IMR-90 (cell line): Measurements from ENCODE around the gene CEP104. TPM values are rescaled to one million over a fixed set of nuclear protein-coding genes. Genes with fewer than 3 reads are reported as not detected.
"Not testable (repeated sequence)": the region's sequence is repeated elsewhere in the genome, so short reads cannot be mapped to it uniquely, and the experiment has no call there.

Experiments used
- ATAC-seq: fragments of 200-7000 bp; cut with Tn5 transposase; 2 replicates; pipeline ENCODE4 v1.9.1; 2020; ENCODE audit warnings: low read depth, mild to moderate bottlenecking, moderate library complexity
- BruUV-seq: library from RNA; stranded (reverse); fragments of 400-500 nt; replicated peaks from 2 replicates; lab custom pipeline; 2021; lab: Mats Ljungman, UMichigan
- CTCF ChIA-PET: fragments of 300-600 bp; formaldehyde crosslinking; extraction: SDS; loops from one replicate; lab custom pipeline; 2021; ENCODE audit warnings: antibody characterized with exemption; lab: Yijun Ruan, JAX
- POLR2A ChIA-PET: fragments of 300-600 bp; sonication (Branson Sonifier 250); formaldehyde crosslinking; loops from one replicate; lab custom pipeline; 2022; ENCODE audit warnings: antibody characterized with exemption; ENCODE audit not compliant: unreplicated experiment; lab: Charles Lee
- DNase-seq: peaks from one replicate; pipeline ENCODE4 v3.0.0; 2013
- H2AFZ ChIP-seq: replicated peaks from 2 replicates; pipeline ENCODE3; 2013; ENCODE audit warnings: low read length, mild to moderate bottlenecking; ENCODE audit not compliant: poor library complexity
- H2AK5ac ChIP-seq: 2 replicates; pipeline ENCODE4 v1.6.1; 2013; ENCODE audit warnings: low read depth, low read length, inconsistent platforms
- H2AK9ac ChIP-seq: replicated peaks from 2 replicates; pipeline ENCODE3; 2013; ENCODE audit warnings: mild to moderate bottlenecking, low read depth, low read length, moderate library complexity; ENCODE audit not compliant: poor library complexity
- H2BK120ac ChIP-seq: 2 replicates; pipeline ENCODE4 v1.6.1; 2013; ENCODE audit warnings: low read depth, low read length, inconsistent platforms
- H2BK15ac ChIP-seq: 3 replicates; pipeline ENCODE4 v1.6.1; 2013; ENCODE audit warnings: low read depth, low read length, inconsistent platforms
- H2BK20ac ChIP-seq: 2 replicates; pipeline ENCODE4 v1.6.1; 2013; ENCODE audit warnings: low read depth, mild to moderate bottlenecking, inconsistent platforms, low read length, moderate library complexity
- H2BK5ac ChIP-seq: 2 replicates; pipeline ENCODE4 v1.6.1; 2013; ENCODE audit warnings: mild to moderate bottlenecking, low read depth, low read length, inconsistent platforms; ENCODE audit not compliant: poor library complexity, severe bottlenecking
- H3K14ac ChIP-seq: replicated peaks from 2 replicates; pipeline ENCODE4 v1.6.1; 2013; ENCODE audit warnings: low read depth, low read length, inconsistent platforms
- H3K18ac ChIP-seq: 2 replicates; pipeline ENCODE4 v1.6.1; 2013; ENCODE audit warnings: low read depth, low read length, control low read depth
- H3K23ac ChIP-seq: 2 replicates; pipeline ENCODE4 v1.6.1; 2013; ENCODE audit warnings: low read depth, low read length, inconsistent platforms
- H3K27ac ChIP-seq: 2 replicates; pipeline ENCODE4 v1.5.1; 2013; ENCODE audit warnings: mild to moderate bottlenecking, control low read depth, low read length; ENCODE audit not compliant: insufficient read depth
- H3K27me3 ChIP-seq: 2 replicates; pipeline ENCODE4 v1.6.1; 2013; ENCODE audit warnings: low read length; ENCODE audit not compliant: control insufficient read depth, insufficient read depth
- H3K36me3 ChIP-seq: 2 replicates; pipeline ENCODE4 v1.6.1; 2013; ENCODE audit warnings: low read length, mixed read lengths; ENCODE audit not compliant: control insufficient read depth, insufficient read depth
- H3K4ac ChIP-seq: 2 replicates; pipeline ENCODE4 v1.6.1; 2013; ENCODE audit warnings: low read depth, low read length, inconsistent platforms
- H3K4me1 ChIP-seq: 2 replicates; pipeline ENCODE4 v1.6.1; 2013; ENCODE audit warnings: low read length, mixed read lengths; ENCODE audit not compliant: control insufficient read depth, insufficient read depth
- H3K4me2 ChIP-seq: 2 replicates; pipeline ENCODE4 v1.6.1; 2013; ENCODE audit warnings: low read depth, mild to moderate bottlenecking, control low read depth, low read length, moderate library complexity
- H3K4me3 ChIP-seq: 2 replicates; pipeline ENCODE4 v1.5.1; 2013; ENCODE audit warnings: low read depth, mild to moderate bottlenecking, control low read depth, low read length, moderate library complexity; ENCODE audit not compliant: insufficient read depth
- H3K56ac ChIP-seq: 2 replicates; pipeline ENCODE4 v1.6.1; 2013; ENCODE audit warnings: low read length, inconsistent platforms; ENCODE audit not compliant: insufficient read depth; ENCODE audit errors: extremely low read depth
- H3K79me1 ChIP-seq, 2 experiments: 2 replicates each; pipeline ENCODE4 v1.6.1; 2013; ENCODE audit warnings: low read length in 2 of 2, inconsistent platforms in 1 of 2, low read depth in 1 of 2
- H3K9ac ChIP-seq: 2 replicates; pipeline ENCODE4 v1.6.1; 2013; ENCODE audit warnings: low read depth, low read length, control low read depth
- H3K9me1 ChIP-seq: 2 replicates; pipeline ENCODE4 v1.6.1; 2013; ENCODE audit warnings: low read length, inconsistent platforms; ENCODE audit not compliant: insufficient read depth
- H3K9me3 ChIP-seq: 2 replicates; pipeline ENCODE4 v1.6.1; 2013; ENCODE audit warnings: low read length; ENCODE audit not compliant: control insufficient read depth, insufficient read depth
- H4K20me1 ChIP-seq: 2 replicates; pipeline ENCODE4 v1.6.1; 2013; ENCODE audit warnings: low read length, inconsistent platforms; ENCODE audit not compliant: insufficient read depth
- H4K5ac ChIP-seq: 2 replicates; pipeline ENCODE4 v1.6.1; 2013; ENCODE audit warnings: mild to moderate bottlenecking, low read depth, low read length, control low read depth
- H4K8ac ChIP-seq, 2 experiments: 2 replicates each; pipeline ENCODE4 v1.6.1; 2013; ENCODE audit warnings: low read depth in 2 of 2, low read length in 2 of 2, control low read depth in 1 of 2, inconsistent platforms in 1 of 2
- H4K91ac ChIP-seq: 2 replicates; pipeline ENCODE4 v1.6.1; 2013; ENCODE audit warnings: low read depth, low read length, inconsistent platforms; ENCODE audit not compliant: insufficient read depth
- WGBS, 2 experiments: methylation state at CpG; one replicate each; pipeline versions ENCODE4 v1.1.5 to v1.1.7; 2013; ENCODE audit warnings: missing lambda C conversion rate in 2 of 2; ENCODE audit not compliant: insufficient read length in 1 of 2; ENCODE audit errors: extremely low coverage in 2 of 2; 5-methylcytosine and 5-hydroxymethylcytosine counted together
- dilution Hi-C: fragments of 300-500 bp; cut with HindIII; formaldehyde crosslinking; loops from one replicate; pipeline ENCODE4 v1.14.3; 2018; ENCODE audit warnings: low sequenced_read_pairs; ENCODE audit not compliant: unreplicated experiment
- in situ Hi-C: fragments of 300-500 bp; cut with MboI; formaldehyde crosslinking; loops from 3 replicates; pipeline ENCODE4 v1.14.3; 2019; ENCODE audit warnings: low sequenced_read_pairs, inconsistent platforms, mixed read lengths
- intact Hi-C: fragments of 100-400 bp; cut with micrococcal nuclease; formaldehyde crosslinking; loops from 2 replicates; pipeline ENCODE4 v1.10.0; 2022
- polyA plus RNA-seq, 3 experiments: library from polyadenylated mRNA; depleted of rRNA; stranded (reverse); fragments of >200 nt; gene quantifications; 2 replicates each; pipeline ENCODE4 v1.2.3, GENCODE V29; 2012; ENCODE audit warnings: low replicate concordance in 1 of 3
- total RNA-seq: library from RNA; depleted of rRNA; stranded (reverse); fragments of >200 nt; gene quantifications from 2 replicates; pipeline ENCODE4 v1.2.3, GENCODE V29; 2012

The CEP104 gene
- total and polyA plus RNA-seq, 2 of the 4 experiments (the other 2 are of a cell fraction) = 14.3 to 17.5 TPM

DNA sequence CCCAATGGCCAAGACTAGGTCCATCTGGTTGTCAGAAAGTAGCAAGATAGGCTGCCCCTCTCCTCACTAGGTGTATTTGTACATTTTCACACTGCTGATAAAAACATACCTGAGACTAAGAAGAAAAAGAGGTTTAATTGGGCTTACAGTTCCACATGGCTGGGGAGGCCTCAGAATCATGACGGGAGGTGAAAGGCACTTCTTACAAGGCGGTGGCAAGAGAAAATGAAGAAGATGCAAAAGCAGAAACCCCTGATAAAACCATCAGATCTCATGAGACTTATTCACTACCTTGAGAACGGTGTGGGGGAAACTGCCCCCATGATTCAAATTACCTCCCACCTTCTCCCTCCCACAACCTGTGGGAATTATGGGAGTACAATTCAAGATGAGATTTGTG lies 56.2 kb downstream of the CEP104 start:
- WGBS, 2 experiments = no CpG with 5 or more reads among the region's 3 CpGs
- intact Hi-C loops = loop anchor here (5.0 kb wide), 1 partner anchor 348 kb away; the partner anchor contains the start of gene ARHGEF16

More for the DNA sequence above, 56.2 kb downstream of the CEP104 start:
- H3K18ac ChIP-seq, H2BK20ac ChIP-seq, H3K4me3 ChIP-seq, H3K27me3 ChIP-seq, H3K4me1 ChIP-seq, H3K14ac ChIP-seq, H3K9ac ChIP-seq, H2BK5ac ChIP-seq, H3K4ac ChIP-seq, DNase-seq, H3K79me1 ChIP-seq, H4K8ac ChIP-seq, H2AK5ac ChIP-seq, ATAC-seq, H4K5ac ChIP-seq, in situ Hi-C loops, H3K4me2 ChIP-seq, H3K36me3 ChIP-seq, H2BK120ac ChIP-seq, H3K9me3 ChIP-seq, H2AK9ac ChIP-seq, H4K20me1 ChIP-seq, H2AFZ ChIP-seq, H3K27ac ChIP-seq, dilution Hi-C loops, POLR2A ChIA-PET, H3K9me1 ChIP-seq, H4K91ac ChIP-seq, CTCF ChIA-PET, H2BK15ac ChIP-seq, BruUV-seq, H3K23ac ChIP-seq, H3K56ac ChIP-seq: not testable (repeated sequence)
